Thyroid gland (tissue), 4 donors: ENCODE measurements around the gene SH3D19.

Experiments
- CTCF ChIP-seq, 6 experiments: fragments of 200-600 bp in 3 of 6; fragments of 450-650 bp in 3 of 6; sonication (generic) in 3 of 6; IDR thresholded peaks; one replicate each; pipeline ENCODE4 v1.5.1; 2016 to 2019; ENCODE audit warnings: antibody characterized with exemption in 6 of 6, mild to moderate bottlenecking in 2 of 6, inconsistent platforms in 1 of 6, moderate library complexity in 1 of 6
- POLR2A ChIP-seq, 2 donors: fragments of 450-650 bp; IDR thresholded peaks; one replicate each; pipeline ENCODE4 v1.6.1; 2017; ENCODE audit warnings: antibody characterized with exemption in 2 of 2, mild to moderate bottlenecking in 2 of 2, moderate library complexity in 1 of 2

- TF ChIP-seq CTCF (IDR thresholded peaks at IDR 0.05) (no peak), POLR2A (IDR thresholded peaks at IDR 0.05) (no peak)
Observed at GRCh38 chr4:151322570-151322969, 2.8 kb downstream of the SH3D19 start.
